ENCODE data around the gene HTRA1.

The HTRA1 gene

GRCh38 chr10:122454603-122455080, 6.7 kb upstream of the HTRA1 start, which contains the start of gene ARMS2:
TSS of gene ARMS2 (plus strand) at chr10:122454653. CDS start at chr10:122454728, 75 bp downstream.
- H3K9ac ChIP-seq (ENCODE audit: low read length): no peak within 1 kb of the TSS
- TF ChIP-seq CTCF (IDR thresholded peaks at IDR 0.05; ENCODE audit: insufficient read depth, low read length, poor library complexity, severe bottlenecking) (no peak), EZH2phosphoT487 (conservative IDR thresholded peaks at IDR 0.05; ENCODE audit: low read length) (no peak)
- 0 out of 2 replicates have a peak, but pooled peaks cover 3% of the 10 kb centered on the region for H3K27me3 ChIP-seq (ENCODE audit: low read length)
- no peak within 1 kb of the TSS for H3K4me3 ChIP-seq (ENCODE audit: insufficient read depth, low read length, poor library complexity, severe bottlenecking)
- H3F3A ChIP-seq (ENCODE audit: insufficient read depth): no peaks in the 10 kb centered on the region
- no peak within 1 kb of the TSS for H3K4me2 ChIP-seq (ENCODE audit: low read depth, low read length, poor library complexity, severe bottlenecking)
- no peaks in the 10 kb centered on the region for H3K9me2 ChIP-seq (replicated peaks; ENCODE audit: insufficient read depth, low read length)
- no peaks in the 10 kb centered on the region for H4K20me1 ChIP-seq (ENCODE audit: low read depth, low read length)
- H3K27ac ChIP-seq (ENCODE audit: low read depth, low read length): no peak within 1 kb of the TSS
- H3K79me2 ChIP-seq (ENCODE audit: insufficient read depth, low read length): no peaks in the 10 kb centered on the region
- H3K9me3 ChIP-seq (ENCODE audit: insufficient read depth, low read length): no peaks in the 10 kb centered on the region
- H3K36me3 ChIP-seq (ENCODE audit: low read length): no peaks in the 10 kb centered on the region
- H2AFZ ChIP-seq (ENCODE audit: low read depth, low read length, severe bottlenecking): no peak within 1 kb of the TSS

GRCh38 chr10:122455376-122456079, 5.8 kb upstream of the HTRA1 start:
- H3K9me2 ChIP-seq (replicated peaks; ENCODE audit: insufficient read depth, low read length): no peaks in the 10 kb centered on the region
- H3K79me2 ChIP-seq (ENCODE audit: insufficient read depth, low read length): no peaks in the 10 kb centered on the region
- no peaks in the 10 kb centered on the region for H3F3A ChIP-seq (ENCODE audit: insufficient read depth)
- no peak overlapping the region for H3K4me2 ChIP-seq (ENCODE audit: low read depth, low read length, poor library complexity, severe bottlenecking)
- no peak for TF ChIP-seq EZH2phosphoT487 (conservative IDR thresholded peaks at IDR 0.05; ENCODE audit: low read length)
- TF ChIP-seq CTCF (IDR thresholded peaks at IDR 0.05; ENCODE audit: insufficient read depth, low read length, poor library complexity, severe bottlenecking): no peak
- 0 out of 2 replicates have a peak, but pooled peaks cover 3% of the 10 kb centered on the region for H3K27me3 ChIP-seq (ENCODE audit: low read length)
- H3K36me3 ChIP-seq (ENCODE audit: low read length): no peaks in the 10 kb centered on the region
- H4K20me1 ChIP-seq (ENCODE audit: low read depth, low read length): no peaks in the 10 kb centered on the region
- H2AFZ ChIP-seq (ENCODE audit: low read depth, low read length, severe bottlenecking): no peak overlapping the region
- H3K9ac ChIP-seq (ENCODE audit: low read length): no peak overlapping the region
- H3K27ac ChIP-seq (ENCODE audit: low read depth, low read length): no peak overlapping the region
- H3K4me3 ChIP-seq (ENCODE audit: insufficient read depth, low read length, poor library complexity, severe bottlenecking): no peak overlapping the region
- no peaks in the 10 kb centered on the region for H3K9me3 ChIP-seq (ENCODE audit: insufficient read depth, low read length)

GRCh38 chr10:122457934-122458333, 3.4 kb upstream of the HTRA1 start:
- H2AFZ ChIP-seq (ENCODE audit: low read depth, low read length, severe bottlenecking): no peak overlapping the region
- H3F3A ChIP-seq (ENCODE audit: insufficient read depth): no peaks in the 10 kb centered on the region
- H3K9me2 ChIP-seq (replicated peaks; ENCODE audit: insufficient read depth, low read length): no peaks in the 10 kb centered on the region
- no peak overlapping the region for H3K4me2 ChIP-seq (ENCODE audit: low read depth, low read length, poor library complexity, severe bottlenecking)
- H3K9me3 ChIP-seq (ENCODE audit: insufficient read depth, low read length): no peaks in the 10 kb centered on the region
- no peak overlapping the region for H3K4me3 ChIP-seq (ENCODE audit: insufficient read depth, low read length, poor library complexity, severe bottlenecking)
- no peak overlapping the region for H3K9ac ChIP-seq (ENCODE audit: low read length)
- TF ChIP-seq CTCF (IDR thresholded peaks at IDR 0.05; ENCODE audit: insufficient read depth, low read length, poor library complexity, severe bottlenecking) (no peak), EZH2phosphoT487 (conservative IDR thresholded peaks at IDR 0.05; ENCODE audit: low read length) (no peak)
- no peaks in the 10 kb centered on the region for H4K20me1 ChIP-seq (ENCODE audit: low read depth, low read length)
- 0 out of 2 replicates have a peak, but pooled peaks cover 3% of the 10 kb centered on the region for H3K27me3 ChIP-seq (ENCODE audit: low read length)
- H3K79me2 ChIP-seq (ENCODE audit: insufficient read depth, low read length): no peaks in the 10 kb centered on the region
- no peaks in the 10 kb centered on the region for H3K36me3 ChIP-seq (ENCODE audit: low read length)
- no peak overlapping the region for H3K27ac ChIP-seq (ENCODE audit: low read depth, low read length)

Data from SU-DHL-6 (cell line).